SK-MEL-5 (cell line): Measurements from ENCODE around the gene CSNK2A2. TPM values are rescaled to one million over a fixed set of nuclear protein-coding genes. Genes with fewer than 3 reads are reported as not detected.
A peak's percentile ranks its signal among the peaks of the same experiment; 100 is the strongest.

Source experiments
- DNase-seq: peaks from one replicate; pipeline ENCODE4 v3.0.0-alpha.2; 2016; ENCODE audit warnings: low read depth, low spot score
- in situ Hi-C: cut with HindIII; loops from 2 replicates; pipeline ENCODE4 v1.10.0; 2016; ENCODE audit warnings: low sequenced_read_pairs, high pct_unique_total_duplicates, low pct_unique_long_range_greater_than_20kb
- small RNA-seq, 2 experiments: library from RNA; depleted of rRNA; stranded (forward); fragments of <200 nt; gene quantifications; one replicate each; pipeline ENCODE3, GENCODE V24; 2014
- total RNA-seq: library from RNA; depleted of rRNA; stranded (reverse); fragments of >200 nt; shearing (Covaris generic); gene quantifications from 2 replicates; pipeline ENCODE4 v1.2.3, GENCODE V29; 2014; rRNA removed

CSNK2A2 gene
- total RNA-seq, 1 experiment from 2014 or later: 17.6 TPM

- no peak for DNase-seq
- in situ Hi-C loops: no loop called here
Measured at GRCh38 chr16:58124601-58124915, 73.3 kb downstream of the CSNK2A2 start.

GRCh38 chr16:58123896-58124600 is 73.9 kb downstream of the CSNK2A2 start:
- in situ Hi-C loops: no loop called here
- DNase-seq: no peak

DNA sequence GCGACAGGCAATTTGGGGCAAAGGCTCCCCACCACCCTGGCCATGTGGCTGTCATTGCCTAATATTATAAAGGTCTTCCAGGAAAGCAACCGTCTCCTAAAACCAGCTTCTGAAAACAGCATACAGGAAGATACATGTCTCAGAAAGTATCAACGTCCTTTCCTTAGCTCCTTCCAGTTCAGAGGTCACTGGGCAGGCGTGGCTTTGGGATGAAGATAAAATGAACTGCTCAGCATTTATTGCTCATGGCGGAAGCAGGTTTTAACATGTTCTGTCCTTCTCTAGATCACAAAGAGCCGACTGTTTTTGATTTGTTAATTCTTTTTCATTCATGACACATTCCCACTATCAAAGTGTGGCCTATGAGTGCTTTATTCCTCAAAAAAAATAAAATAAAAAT is 76.8 kb downstream of the CSNK2A2 start:
- DNase-seq: no peak
- in situ Hi-C loops: no loop called here

- DNase-seq: no peak
- in situ Hi-C loops: no loop called here
Measured at GRCh38 chr16:58120234-58120633, 77.7 kb downstream of the CSNK2A2 start.

- in situ Hi-C loops: no loop called here
- peak; percentile 79 for DNase-seq
Measured at GRCh38 chr16:58119509-58119845, 78.4 kb downstream of the CSNK2A2 start.

GRCh38 chr16:58118801-58119508 is 79.0 kb downstream of the CSNK2A2 start:
- no peak for DNase-seq
- in situ Hi-C loops: no loop called here

DNA sequence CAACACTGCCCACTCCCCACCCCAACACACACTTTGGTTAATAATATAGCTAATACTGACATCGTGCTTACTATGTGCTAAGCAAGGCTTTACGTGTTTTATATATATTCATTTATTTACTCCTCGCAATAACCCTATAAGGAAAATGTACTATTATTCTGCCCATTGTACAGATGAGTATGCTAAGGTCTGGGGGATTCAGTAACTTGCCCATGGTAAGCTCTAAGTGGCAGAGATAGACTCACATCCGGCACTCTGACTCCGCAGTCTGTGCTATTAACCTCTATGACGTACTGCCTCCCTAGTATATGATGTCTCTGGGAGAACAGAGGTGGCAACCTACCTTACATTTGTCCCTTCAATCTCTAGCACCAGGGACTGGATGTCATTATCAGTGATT is 81.4 kb downstream of the CSNK2A2 start:
- no peak for DNase-seq
- in situ Hi-C loops: no loop called here

DNA sequence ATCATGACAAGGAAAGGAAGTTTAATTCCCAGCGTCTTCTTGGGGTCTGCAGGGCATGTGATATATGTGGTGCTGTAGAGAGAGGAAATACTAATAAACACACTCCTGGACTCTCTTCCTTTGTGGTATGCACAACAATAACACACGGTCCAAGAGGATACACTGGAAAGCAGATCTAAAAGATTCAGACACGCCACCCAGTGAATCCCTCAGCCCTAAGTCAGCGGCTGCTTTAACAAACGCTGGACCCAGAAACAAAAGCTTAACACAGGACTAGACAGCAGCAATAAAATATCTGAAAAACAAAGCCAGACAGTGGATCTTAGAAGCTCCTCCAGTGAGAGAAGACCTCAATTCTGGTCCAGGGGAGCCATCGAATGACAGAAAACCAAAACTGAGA is 81.8 kb downstream of the CSNK2A2 start:
- in situ Hi-C loops: no loop called here
- DNase-seq: no peak

- in situ Hi-C loops: no loop called here
- DNase-seq: no peak
Measured at GRCh38 chr16:58114827-58115825, 82.8 kb downstream of the CSNK2A2 start.

DNA sequence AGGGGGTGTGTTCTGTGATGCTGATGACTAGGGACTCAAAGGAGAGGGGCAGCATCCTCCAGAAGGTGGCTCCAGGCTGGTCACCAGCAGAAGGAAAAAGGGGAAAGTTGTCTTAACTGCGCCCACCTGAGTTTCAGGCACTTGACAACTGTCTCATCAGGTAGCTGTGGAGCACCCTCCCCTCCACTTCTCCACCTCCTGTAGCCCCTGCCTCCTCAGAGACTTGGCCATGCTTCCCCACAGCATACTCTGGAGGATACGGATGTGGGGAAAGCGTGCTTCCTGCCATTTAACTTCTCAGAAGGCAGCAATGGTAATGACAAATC is 86.6 kb downstream of the CSNK2A2 start:
- DNase-seq: no peak
- in situ Hi-C loops: no loop called here

- DNase-seq: no peak
- in situ Hi-C loops: no loop called here
Measured at GRCh38 chr16:58110571-58111301, 87.2 kb downstream of the CSNK2A2 start.

- no peak for DNase-seq
- in situ Hi-C loops: no loop called here
Measured at GRCh38 chr16:58109881-58110280, 88.0 kb downstream of the CSNK2A2 start.

DNA sequence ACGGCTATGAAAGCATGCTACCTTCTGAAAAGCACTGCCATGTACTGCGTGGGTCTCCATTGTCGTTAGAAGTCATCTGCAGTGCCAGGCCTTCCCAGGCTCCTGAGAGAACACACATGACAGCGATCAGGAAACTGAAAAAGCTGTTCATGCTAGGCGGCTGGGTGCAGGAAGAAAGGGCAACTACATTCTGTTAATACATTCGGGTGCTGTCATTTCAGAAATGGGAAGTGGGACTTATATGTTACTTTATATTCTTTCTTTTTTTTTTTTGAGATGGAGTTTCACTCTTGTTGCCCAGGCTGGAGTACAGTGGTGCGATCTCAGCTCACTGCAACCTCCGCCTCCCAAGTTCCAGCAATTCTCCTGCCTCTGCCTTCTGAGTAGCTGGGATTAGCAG is 88.6 kb downstream of the CSNK2A2 start:
- in situ Hi-C loops: no loop called here
- DNase-seq: no peak

Small RNAs within 50 kb of the gene (small RNA-seq; reads per million reads assigned to genes)
- 0 to 0.05 reads per million in 2 experiments for gene RN7SL645P

Other genes starting within 250 kb of the CSNK2A2 start
- not detected in 2 replicates for gene CNGB1, start 227.0 kb downstream of the CSNK2A2 start, total RNA-seq
- 1.7 and 1.9 TPM in 2 replicates for gene ZNF319, start 197.4 kb downstream of the CSNK2A2 start, total RNA-seq
- gene USB1, start 196.7 kb downstream of the CSNK2A2 start, total RNA-seq: 8.8 and 10.2 TPM in 2 replicates
- 7.3 and 9.1 TPM in 2 replicates for gene MMP15, start 172.4 kb downstream of the CSNK2A2 start, total RNA-seq
- 48.8 and 49.0 TPM in 2 replicates for gene CFAP20, start 68.7 kb downstream of the CSNK2A2 start, total RNA-seq
- not detected in 2 replicates for gene PRSS54, start 96.9 kb upstream of the CSNK2A2 start, total RNA-seq
- gene GINS3, start 194.4 kb upstream of the CSNK2A2 start, total RNA-seq: 10.4 and 12.8 TPM in 2 replicates